Endothelial cell of hepatic sinusoid (primary cell): ENCODE results near the gene SLC31A1.

Experiments used
- in situ Hi-C: cut with HindIII; loops from 2 replicates; pipeline ENCODE4 v1.10.0; 2017; ENCODE audit warnings: low sequenced_read_pairs

The SLC31A1 gene

DNA sequence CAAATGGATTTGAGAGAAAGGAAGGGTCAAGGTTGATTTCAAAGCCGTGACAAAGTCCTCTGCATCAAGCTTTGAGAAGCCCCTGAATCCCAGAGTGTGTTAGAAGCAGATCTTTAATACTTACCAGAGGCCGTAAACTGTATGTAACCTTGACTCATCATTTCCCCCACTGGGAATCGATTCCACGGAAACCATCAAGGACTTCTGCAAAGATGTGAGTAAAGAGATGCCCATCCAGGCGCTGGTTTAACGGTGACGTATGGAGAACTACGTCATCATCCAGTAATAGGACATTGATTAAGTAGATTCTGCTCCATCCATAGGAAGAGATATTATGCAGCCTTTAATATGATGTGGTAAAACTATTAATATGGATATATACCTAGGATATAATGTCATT, 80.2 kb downstream of the SLC31A1 start:
- in situ Hi-C loops, result loop anchor here (5.0 kb wide), 1 partner anchor 36 kb away; no protein-coding TSS in a partner anchor

DNA sequence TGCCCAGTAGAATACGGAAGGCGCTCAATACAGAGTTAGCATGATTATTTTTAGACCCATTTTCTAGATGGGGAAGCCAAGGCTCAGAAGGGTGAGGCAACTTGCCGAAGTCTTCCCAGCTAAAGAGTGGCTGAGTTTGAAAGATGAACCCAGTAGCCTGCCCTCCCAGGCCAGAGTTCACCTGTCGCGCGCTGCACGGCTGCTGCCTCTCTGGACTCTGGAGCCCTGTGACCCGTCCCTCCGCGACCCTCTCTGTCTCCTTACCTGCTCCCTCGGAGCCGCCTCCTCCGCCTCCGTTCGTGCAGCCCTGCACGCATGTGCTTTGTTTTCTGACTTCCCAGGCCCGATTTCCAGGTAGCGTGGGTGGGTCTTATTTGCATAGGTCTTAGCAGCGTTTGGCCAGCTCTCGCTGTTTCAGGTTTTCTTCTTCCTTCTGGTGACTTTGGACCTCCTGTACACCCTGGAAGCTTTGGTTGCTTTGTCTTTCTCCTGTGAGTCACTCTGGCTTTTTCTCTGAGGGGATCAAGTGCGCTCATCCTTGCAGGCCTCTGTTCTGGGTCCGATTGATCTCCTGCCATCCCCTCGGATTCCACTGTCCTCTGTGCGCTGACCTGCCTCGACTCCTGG, 81.6 kb downstream of the SLC31A1 start, which contains the start of gene RNF183:
Gene RNF183, minus strand, starts transcription at position 585 of the 627 bp plus-strand sequence. CDS start 5,192 bp downstream, outside the sequence.
- in situ Hi-C loops, result loop anchor here (5.0 kb wide), 1 partner anchor 34 kb away; no protein-coding TSS in a partner anchor

DNA sequence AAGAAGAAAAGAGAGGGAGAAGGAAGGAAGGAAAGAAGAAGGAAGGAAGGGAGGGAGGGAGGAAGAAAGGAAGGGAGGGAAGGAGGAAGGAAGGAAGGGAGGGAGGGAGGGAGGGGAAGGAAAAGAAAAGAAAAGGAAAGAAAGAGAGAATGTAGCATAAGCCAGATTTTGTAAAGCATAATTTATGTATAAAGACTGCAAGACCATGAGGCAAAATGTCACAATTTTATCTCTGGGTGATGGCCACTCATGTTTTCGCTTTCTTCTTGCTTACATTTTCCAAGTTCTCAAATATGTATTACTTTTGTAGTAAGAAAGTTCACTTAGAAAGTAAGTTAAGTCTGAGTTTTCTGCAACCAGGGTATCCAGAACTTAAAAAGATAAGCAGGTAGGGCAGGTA, 85.2 kb downstream of the SLC31A1 start:
- in situ Hi-C loops, result no loop called here

DNA sequence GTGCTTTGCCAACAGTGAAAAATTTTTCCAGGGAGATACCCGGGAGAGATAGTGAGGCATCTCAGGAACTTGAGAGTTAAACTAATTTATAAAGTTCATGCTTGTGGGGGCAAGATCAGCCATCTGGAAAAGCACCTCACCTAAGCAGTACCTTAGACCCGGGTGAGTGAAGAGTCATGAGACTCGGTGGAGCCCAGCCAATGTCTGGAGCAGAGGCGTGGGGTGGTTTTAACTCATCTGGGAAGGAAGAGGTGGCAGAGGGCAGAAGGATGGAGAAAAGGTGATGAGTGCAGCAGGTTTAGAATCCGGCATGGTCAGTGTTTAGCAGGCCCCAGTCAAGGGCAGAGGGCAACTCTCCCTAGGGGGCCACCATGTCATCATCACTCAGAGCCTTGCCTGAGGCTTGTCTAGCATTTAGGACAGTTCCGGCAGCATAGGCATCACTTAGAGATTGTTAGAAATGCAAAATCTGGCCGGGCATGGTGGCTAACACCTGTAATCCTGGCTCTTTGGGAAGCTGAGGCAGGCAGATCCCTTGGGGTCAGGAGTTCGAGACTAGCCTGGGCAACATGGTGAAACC, 86.1 kb downstream of the SLC31A1 start:
- in situ Hi-C loops, result no loop called here

DNA sequence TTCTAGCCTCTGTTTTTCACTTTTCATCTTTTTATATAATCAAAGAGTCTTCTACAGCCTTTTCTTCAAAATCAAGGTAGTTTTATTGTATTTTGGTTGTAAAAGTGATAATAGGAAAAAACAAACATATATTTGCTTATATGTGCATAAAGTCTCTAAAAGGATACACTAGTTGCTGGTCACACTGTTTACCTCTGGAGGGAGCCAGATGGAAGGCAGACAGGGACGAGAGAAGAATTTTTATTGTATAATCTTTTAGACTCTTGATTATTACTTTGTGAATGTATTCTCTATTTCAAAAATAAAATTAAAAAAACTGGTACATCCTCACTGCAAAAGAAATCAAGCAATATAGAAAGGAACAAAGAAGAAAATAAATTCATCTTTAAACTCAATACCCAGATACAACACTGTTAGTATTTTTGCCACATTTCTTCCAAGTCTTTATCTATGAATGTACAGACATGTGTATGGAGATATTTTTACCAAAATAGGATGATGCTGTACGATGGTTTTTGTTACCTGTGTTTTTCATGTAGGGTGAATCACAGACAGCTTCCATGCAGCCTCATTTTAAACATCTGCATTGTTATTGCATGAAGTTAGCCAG, 88.0 kb downstream of the SLC31A1 start:
- in situ Hi-C loops, result no loop called here

GRCh38 chr9:113310538-113310937, 89.2 kb downstream of the SLC31A1 start:
- in situ Hi-C loops, result no loop called here

DNA sequence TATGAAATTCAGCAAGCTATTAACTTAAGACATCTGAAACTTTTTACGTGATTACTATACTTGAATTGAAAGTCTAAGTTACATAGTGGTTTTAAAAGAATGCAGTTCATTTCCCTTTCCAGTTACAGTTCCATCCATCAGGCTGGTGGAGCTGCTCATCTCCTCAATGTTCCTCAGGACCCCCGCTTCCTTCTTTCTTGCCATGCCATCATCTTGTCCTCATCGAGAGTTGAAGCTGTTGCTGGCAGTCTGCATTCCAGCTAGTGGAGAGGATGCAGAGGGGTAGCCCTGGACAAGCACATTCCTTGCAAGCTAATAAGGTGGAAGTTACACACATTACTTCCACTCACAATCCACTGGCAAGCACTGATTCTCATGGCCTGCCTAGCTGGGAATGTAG, 90.6 kb downstream of the SLC31A1 start:
- in situ Hi-C loops, result no loop called here

DNA sequence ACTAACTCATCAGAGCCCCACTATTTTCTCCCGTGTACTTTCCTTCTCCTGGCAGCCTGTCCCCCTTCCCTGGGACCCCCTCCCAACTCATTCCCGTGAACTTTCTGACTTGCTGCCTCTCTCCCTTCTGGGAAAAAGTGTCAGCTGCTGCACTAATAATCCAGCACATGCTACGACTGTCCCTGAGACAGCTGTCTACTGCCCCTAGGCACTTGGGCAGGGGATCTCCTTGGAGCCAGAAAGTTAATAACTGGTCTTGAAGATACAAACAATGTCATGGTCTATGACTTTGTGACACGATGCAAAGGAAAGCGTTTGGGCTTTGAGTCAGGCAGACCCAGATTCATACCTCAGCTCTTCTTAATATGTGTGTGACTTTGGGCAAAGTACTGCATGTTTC, 91.9 kb downstream of the SLC31A1 start:
- in situ Hi-C loops, result no loop called here
